Measurements from ENCODE around the gene ZNF417.

ZNF417 gene

GRCh38 chr19:57954996-57955395 is 38.6 kb upstream of the ZNF417 start:
- no peaks in the 10 kb centered on the region for H4K20me1 ChIP-seq (ENCODE audit: insufficient read depth, low read length)
- H3K27ac ChIP-seq (ENCODE audit: low read depth, low read length, poor library complexity, severe bottlenecking) = no peak overlapping the region
- no peaks in the 10 kb centered on the region for H3F3A ChIP-seq (ENCODE audit: insufficient read depth, low read length)
- H3K36me3 ChIP-seq (ENCODE audit: insufficient read depth, low read length) = no peaks in the 10 kb centered on the region
- no peaks in the 10 kb centered on the region for H3K4me1 ChIP-seq (ENCODE audit: insufficient read depth, low read length, severe bottlenecking)
- H3K27me3 ChIP-seq (ENCODE audit: insufficient read depth, low read length) = no peaks in the 10 kb centered on the region
- no peak overlapping the region for H3K4me2 ChIP-seq (ENCODE audit: low read length)
- H3K4me3 ChIP-seq (ENCODE audit: low read depth, low read length, poor library complexity, severe bottlenecking) = no peak overlapping the region
- no peaks in the 10 kb centered on the region for H3K79me2 ChIP-seq (ENCODE audit: insufficient read depth, low read length)
- no peak overlapping the region for H3K9ac ChIP-seq (ENCODE audit: low read length)
- no peak for TF ChIP-seq EZH2 (IDR thresholded peaks at IDR 0.05; ENCODE audit: borderline replicate concordance, low read length)
- TF ChIP-seq, protein P1, sequence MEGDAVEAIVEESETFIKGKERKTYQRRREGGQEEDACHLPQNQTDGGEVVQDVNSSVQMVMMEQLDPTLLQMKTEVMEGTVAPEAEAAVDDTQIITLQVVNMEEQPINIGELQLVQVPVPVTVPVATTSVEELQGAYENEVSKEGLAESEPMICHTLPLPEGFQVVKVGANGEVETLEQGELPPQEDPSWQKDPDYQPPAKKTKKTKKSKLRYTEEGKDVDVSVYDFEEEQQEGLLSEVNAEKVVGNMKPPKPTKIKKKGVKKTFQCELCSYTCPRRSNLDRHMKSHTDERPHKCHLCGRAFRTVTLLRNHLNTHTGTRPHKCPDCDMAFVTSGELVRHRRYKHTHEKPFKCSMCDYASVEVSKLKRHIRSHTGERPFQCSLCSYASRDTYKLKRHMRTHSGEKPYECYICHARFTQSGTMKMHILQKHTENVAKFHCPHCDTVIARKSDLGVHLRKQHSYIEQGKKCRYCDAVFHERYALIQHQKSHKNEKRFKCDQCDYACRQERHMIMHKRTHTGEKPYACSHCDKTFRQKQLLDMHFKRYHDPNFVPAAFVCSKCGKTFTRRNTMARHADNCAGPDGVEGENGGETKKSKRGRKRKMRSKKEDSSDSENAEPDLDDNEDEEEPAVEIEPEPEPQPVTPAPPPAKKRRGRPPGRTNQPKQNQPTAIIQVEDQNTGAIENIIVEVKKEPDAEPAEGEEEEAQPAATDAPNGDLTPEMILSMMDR (IDR thresholded peaks at IDR 0.05; ENCODE audit: low read length) = no peak
- H3K9me2 ChIP-seq (ENCODE audit: low read depth, low read length) = no peaks in the 10 kb centered on the region
- H2AFZ ChIP-seq (ENCODE audit: low read length) = no peak overlapping the region
- peaks cover 8% of the 10 kb centered on the region; the same call in 1 of the 2 replicates for H3K9me3 ChIP-seq (ENCODE audit: low read length)

DNA sequence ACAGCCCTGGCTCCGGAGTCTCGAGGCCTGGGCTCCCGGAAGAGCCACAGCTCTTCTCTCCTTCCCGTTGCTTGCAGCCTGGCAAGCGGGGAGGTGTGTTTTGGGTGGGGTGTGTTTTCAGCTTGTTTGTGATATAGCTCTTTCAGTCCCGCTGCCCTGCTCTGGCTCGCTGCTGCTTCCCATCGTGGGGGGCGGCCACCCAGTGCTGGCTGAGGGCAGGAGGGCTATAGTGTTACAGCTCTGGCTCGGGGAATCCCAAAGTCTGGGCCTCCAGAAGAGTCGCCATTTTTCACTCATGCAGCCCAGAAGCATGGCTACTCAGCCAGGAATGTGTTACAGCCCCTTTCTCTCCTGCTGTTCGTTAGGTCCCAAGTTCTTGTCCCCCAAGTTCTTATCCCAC is 33.3 kb upstream of the ZNF417 start:
- H3K9me3 ChIP-seq (ENCODE audit: low read length) = peaks cover 6% of the 10 kb centered on the region; the same call in 1 of the 2 replicates
- no peaks in the 10 kb centered on the region for H4K20me1 ChIP-seq (ENCODE audit: insufficient read depth, low read length)
- H3K9ac ChIP-seq (ENCODE audit: low read length) = no peak overlapping the region
- no peak overlapping the region for H3K27ac ChIP-seq (ENCODE audit: low read depth, low read length, poor library complexity, severe bottlenecking)
- H3K4me3 ChIP-seq (ENCODE audit: low read depth, low read length, poor library complexity, severe bottlenecking) = no peak overlapping the region
- no peaks in the 10 kb centered on the region for H3K79me2 ChIP-seq (ENCODE audit: insufficient read depth, low read length)
- H3K4me1 ChIP-seq (ENCODE audit: insufficient read depth, low read length, severe bottlenecking) = no peaks in the 10 kb centered on the region
- H3K9me2 ChIP-seq (ENCODE audit: low read depth, low read length) = no peaks in the 10 kb centered on the region
- no peak overlapping the region for H2AFZ ChIP-seq (ENCODE audit: low read length)
- H3K4me2 ChIP-seq (ENCODE audit: low read length) = no peak overlapping the region
- TF ChIP-seq, protein P1 (IDR thresholded peaks at IDR 0.05; ENCODE audit: low read length) = no peak
- no peak for TF ChIP-seq EZH2 (IDR thresholded peaks at IDR 0.05; ENCODE audit: borderline replicate concordance, low read length)
- H3K27me3 ChIP-seq (ENCODE audit: insufficient read depth, low read length) = no peaks in the 10 kb centered on the region
- H3F3A ChIP-seq (ENCODE audit: insufficient read depth, low read length) = no peaks in the 10 kb centered on the region
- no peaks in the 10 kb centered on the region for H3K36me3 ChIP-seq (ENCODE audit: insufficient read depth, low read length)

GRCh38 chr19:57949296-57949695 is 32.9 kb upstream of the ZNF417 start:
- Histone ChIP-seq H4K20me1 (ENCODE audit: insufficient read depth, low read length) (no peaks in the 10 kb centered on the region), H3K27ac (ENCODE audit: low read depth, low read length, poor library complexity, severe bottlenecking) (no peak overlapping the region), H3K36me3 (ENCODE audit: insufficient read depth, low read length) (no peaks in the 10 kb centered on the region), H3K4me1 (ENCODE audit: insufficient read depth, low read length, severe bottlenecking) (no peaks in the 10 kb centered on the region), H3K9me3 (ENCODE audit: low read length) (peaks cover 6% of the 10 kb centered on the region; the same call in 1 of the 2 replicates), H2AFZ (ENCODE audit: low read length) (no peak overlapping the region), H3K4me3 (ENCODE audit: low read depth, low read length, poor library complexity, severe bottlenecking) (no peak overlapping the region), H3K9ac (ENCODE audit: low read length) (no peak overlapping the region), H3K4me2 (ENCODE audit: low read length) (no peak overlapping the region), H3K9me2 (ENCODE audit: low read depth, low read length) (no peaks in the 10 kb centered on the region), H3F3A (ENCODE audit: insufficient read depth, low read length) (no peaks in the 10 kb centered on the region), H3K79me2 (ENCODE audit: insufficient read depth, low read length) (no peaks in the 10 kb centered on the region), H3K27me3 (ENCODE audit: insufficient read depth, low read length) (no peaks in the 10 kb centered on the region)
- TF ChIP-seq, protein P1 (IDR thresholded peaks at IDR 0.05; ENCODE audit: low read length) = no peak
- TF ChIP-seq EZH2 (IDR thresholded peaks at IDR 0.05; ENCODE audit: borderline replicate concordance, low read length) = no peak
